RPMI8226 (cell line): ENCODE results near the gene SV2C.
"Not testable (repeated sequence)": the region's sequence is repeated elsewhere in the genome, so short reads cannot be mapped to it uniquely, and the experiment has no call there.

Experiments
- DNase-seq: peaks from one replicate; pipeline ENCODE4 v3.0.0-alpha.2; 2015

SV2C gene

DNA sequence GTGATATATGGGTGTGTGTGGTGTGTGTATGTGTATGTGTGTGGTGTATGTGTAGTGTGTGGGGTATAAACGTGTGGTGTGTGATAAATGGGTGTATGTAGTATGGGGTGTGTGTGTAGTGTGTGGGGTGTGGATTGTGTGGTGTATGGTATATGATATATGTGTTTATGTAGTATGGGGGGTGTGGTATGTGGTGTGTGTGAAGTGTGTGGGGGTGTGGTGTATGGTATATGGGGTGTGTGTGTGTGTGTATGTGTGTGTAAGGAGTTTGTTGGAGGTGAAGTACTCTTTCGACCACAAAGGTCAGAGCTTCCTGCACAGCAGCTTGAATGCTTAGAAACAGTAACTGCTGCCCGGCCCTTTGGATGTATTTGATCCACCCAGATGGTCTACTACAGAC, 174.7 kb downstream of the SV2C start:
- no peak for DNase-seq

DNA sequence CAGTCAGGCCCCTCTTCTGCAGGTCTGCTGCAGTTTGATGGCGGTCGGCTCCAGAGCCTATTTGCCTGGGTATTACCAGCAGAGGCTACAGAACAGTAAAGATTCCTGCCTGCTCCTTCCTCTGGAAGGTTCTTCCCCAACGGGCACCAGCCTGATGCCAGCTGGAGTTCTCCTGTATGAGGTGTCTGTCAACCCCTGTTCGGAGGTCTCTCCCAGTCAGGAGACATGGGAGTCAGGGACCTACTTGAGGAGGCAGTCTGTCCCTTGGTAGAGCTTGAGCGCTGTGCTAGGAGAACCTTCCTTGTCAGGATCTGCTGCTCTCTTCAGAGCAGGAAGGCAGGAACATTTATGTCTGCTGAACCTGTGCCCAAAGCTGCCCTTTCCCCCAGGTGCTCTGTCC, 181.5 kb downstream of the SV2C start:
- DNase-seq: no peak

GRCh38 chr5:76269259-76269931, 186.2 kb downstream of the SV2C start:
- DNase-seq: no peak

DNA sequence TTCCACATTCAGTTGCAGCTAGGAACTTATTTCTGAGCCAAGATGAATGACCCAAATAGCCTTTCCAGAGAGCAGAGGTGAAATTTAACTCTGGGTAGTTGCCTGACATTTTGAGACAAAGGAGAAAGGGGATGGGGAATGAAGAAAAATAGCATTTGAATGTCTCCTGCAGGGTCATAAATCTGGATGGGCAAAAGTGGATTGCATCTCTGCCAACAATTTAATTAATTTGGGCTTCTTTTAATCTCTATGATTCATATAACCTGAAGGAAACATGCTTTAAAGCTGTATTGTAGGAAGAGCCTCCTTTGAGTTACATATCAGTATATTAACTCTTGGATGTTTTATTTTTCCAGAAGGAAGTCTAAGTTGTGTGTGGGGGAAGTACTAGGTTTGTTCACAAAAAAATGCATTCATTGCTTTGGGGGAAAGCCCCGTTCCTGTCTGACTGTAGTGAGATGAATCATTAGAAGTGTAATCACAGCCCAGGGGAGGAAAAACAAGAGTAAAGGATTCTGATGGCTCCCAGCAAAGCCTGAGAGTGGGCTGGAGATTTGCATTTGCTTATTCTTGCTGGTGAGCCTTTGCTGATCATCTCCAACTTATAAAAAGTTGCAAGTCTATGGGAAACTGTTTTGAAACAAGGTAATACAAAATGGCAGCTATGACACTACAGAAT, 186.9 kb downstream of the SV2C start:
- DNase-seq: no peak

DNA sequence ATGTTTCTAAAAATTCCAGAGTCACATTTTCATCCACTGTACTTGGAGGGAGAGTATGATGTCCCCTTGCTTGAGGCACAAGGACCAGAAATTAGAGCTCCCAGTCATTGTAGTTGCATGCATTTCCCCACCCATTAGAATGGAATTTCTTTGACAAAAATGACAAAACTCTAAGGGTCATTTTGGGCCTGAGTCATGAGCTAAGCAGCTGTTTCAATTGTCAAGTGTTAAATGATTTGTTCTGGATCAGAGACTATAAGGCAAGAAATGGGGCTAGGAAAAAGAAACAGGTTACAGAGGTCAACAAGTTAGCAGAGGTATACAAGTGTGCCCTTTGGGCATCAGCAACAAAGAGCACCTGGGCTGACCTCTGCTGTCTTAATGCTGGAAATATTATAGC, 188.7 kb downstream of the SV2C start:
- no peak for DNase-seq

- no peak for DNase-seq
Observed at GRCh38 chr5:76273206-76273885, 190.2 kb downstream of the SV2C start.

- no peak for DNase-seq
Observed at GRCh38 chr5:76274571-76274970, 191.4 kb downstream of the SV2C start.

- no peak for DNase-seq
Observed at GRCh38 chr5:76277736-76278135, 194.6 kb downstream of the SV2C start.

GRCh38 chr5:76278261-76278789, 195.1 kb downstream of the SV2C start:
- DNase-seq: no peak

DNA sequence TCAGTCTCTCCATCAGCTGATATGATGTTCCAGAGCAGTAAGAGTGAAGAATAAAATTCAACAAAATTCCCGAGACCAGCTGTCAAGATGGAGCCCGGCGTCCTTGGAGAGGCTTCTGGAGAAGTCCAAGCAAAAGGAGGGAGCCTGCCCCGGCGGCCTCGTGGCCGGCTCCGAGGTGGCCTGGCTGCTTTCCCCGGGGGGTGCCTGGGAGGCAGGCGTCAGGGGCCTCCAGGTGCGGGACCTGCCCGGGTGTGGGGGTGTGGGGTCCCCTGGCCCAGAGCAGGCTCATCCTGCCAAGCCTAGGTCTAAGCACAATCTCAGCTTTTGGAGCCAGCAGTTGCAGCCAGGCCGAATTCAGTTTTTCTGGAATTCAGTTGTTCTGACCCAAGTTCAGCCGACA, 197.3 kb downstream of the SV2C start:
- no peak for DNase-seq

DNA sequence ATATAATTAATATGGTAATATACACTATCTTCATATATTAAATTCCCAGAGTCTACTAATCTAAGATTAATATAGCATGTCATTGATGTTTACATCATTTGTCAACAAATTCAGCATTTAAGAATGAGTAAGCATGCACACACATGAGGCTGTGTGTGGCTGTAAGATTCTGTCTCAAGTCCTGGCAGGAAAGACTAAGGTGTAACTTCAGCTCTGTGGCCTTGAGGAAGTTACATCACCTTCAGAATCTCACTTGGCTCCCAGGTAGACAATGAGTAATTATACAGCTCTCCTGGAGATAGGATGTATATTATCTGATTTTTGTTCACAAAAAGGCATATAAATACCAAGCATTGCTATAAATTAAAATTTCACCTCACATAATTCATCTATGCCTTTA, 200.5 kb downstream of the SV2C start:
- no peak for DNase-seq

DNA sequence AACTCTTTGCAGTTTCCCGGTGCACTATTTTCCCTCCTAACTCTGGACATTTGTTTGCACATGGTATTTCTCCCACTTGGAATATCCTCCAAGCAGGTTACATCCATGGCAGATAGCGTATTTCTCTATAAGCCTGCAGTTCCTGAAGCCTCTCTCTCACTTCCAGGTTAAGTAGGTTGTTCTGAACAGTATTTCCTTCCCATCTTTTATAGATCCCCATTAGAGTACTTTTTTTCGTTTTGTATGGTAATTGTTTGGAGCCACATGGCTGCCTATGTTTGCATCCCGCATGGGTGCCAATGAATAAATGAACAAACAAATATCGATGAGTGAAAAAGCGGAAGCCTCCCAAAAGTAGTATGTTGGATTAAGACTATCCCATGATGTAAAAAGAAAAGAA, 206.5 kb downstream of the SV2C start:
- DNase-seq: no peak

DNA sequence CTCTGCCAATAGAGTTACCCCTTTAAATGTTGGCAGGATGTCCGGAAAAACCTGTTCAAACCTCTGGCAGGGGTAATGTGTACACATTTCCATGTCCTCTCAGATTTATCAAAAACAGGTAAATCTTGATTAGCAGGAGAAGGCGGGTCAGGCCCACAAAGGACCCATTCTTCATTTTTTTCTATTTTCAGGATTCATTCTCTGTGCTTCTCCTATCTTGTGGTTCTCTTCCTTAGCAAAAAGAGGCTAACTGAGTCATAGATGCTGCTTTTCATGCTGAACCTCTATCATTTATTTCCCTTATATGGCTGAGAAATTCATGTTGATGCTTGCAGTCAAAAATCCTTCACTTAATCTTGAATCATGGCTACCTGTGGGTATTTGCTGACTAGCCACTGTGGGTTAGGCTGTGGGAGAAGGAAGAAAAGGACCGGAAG, 207.2 kb downstream of the SV2C start:
- peak; percentile 40 for DNase-seq

GRCh38 chr5:76291305-76292077, 208.3 kb downstream of the SV2C start:
- DNase-seq: no peak

- peak; percentile 79 for DNase-seq
Observed at GRCh38 chr5:76292620-76293322, 209.6 kb downstream of the SV2C start.

- peak; percentile 65 for DNase-seq
Observed at GRCh38 chr5:76294573-76294972, 211.4 kb downstream of the SV2C start.

GRCh38 chr5:76298852-76299251, 215.7 kb downstream of the SV2C start:
- no peak for DNase-seq

DNA sequence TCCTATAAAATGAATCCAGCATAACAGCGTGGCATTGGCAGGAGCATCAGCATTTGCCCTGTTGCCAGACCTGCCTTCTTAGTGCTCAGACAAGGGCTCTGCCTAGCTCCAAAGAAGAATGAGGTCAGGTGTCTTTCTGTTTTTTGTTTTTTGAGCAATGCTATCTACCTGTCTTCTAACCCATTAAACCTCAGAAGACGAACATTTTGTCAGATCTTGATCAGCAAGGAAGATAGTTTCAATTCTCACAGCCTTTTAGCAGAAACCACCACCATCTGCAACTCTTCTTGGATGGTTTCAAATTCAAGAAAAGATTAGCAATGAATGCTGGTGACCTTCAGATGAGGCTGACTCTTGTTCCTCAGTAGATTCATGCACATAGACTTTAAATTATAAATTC, 216.4 kb downstream of the SV2C start:
- peak; percentile 79 for DNase-seq

- DNase-seq: not testable (repeated sequence)
Observed at GRCh38 chr5:76301932-76302331, 218.7 kb downstream of the SV2C start.

- DNase-seq: not testable (repeated sequence)
Observed at GRCh38 chr5:76302661-76303060, 219.5 kb downstream of the SV2C start.

- peak; percentile 92 for DNase-seq
Observed at GRCh38 chr5:76303921-76304320, 220.7 kb downstream of the SV2C start.

DNA sequence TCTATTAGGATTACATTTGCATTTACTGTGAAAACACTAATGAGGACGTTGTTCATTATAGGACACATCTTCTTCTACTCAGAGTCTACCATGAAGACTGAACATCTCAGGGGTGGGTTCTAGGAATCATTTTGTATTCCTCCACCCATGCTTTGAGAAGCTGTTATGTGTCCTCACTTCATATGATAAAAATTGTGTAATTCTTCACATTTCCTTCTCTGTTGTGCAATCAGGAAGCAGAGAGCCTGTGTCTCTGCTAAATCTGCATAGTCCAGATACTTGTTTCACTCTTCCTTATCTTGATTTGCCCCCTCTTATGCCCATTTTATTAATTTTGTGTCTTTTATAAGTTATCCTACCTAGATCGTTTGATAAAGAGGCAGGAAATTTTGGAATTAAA, 222.1 kb downstream of the SV2C start:
- DNase-seq: no peak
